ENCODE results near the gene SPZ1.
"Not testable (repeated sequence)": the region's sequence is repeated elsewhere in the genome, so short reads cannot be mapped to it uniquely, and the experiment has no call there.

Gene SPZ1

DNA sequence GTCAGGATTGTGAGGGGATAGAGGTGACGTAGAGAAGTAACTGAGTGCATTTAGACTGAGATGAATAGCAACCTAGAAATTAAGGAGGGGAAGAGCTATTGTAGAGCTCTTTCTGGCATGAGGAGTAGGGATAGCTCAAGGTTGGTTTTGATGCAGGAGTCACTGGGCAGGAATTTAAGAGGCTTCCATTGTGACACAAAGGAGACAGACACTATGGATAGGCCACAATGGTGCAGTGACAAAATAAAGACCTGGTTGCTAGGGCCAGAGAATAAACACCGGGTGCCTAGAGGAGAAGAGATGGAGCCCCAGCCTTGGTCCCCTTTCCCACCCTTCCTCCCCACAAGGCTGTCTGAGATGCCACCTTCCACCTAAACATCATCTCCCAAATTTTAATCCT, at the start of gene SPZ1:
Gene SPZ1, plus strand, starts transcription at position 301 of the 400 bp plus-strand sequence. CDS start 214 bp downstream, outside the sequence.
- DNase-seq: no peak

DNA sequence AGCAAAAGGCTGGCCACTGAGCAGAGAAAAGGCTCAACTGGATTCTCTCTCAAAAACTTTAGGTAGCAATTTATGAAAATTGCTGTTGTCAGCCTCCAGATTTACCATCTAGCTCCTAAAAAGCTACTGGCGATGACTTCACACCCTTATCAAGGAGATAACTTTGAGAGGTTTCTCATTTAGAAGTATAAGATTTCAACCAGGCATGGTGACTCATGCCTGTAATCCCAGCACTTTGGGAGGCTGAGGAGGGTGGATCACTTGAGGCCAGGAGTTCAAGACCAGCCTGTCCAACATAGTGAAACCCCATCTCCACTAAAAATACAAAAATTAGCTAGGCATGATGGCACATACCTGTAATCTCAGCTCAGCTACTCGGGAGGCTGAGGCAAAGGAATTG, 49.3 kb upstream of the SPZ1 start:
- DNase-seq: not testable (repeated sequence)

GRCh38 chr5:80275347-80275746, 44.5 kb upstream of the SPZ1 start:
- no peak for DNase-seq

GRCh38 chr5:80276186-80276585, 43.6 kb upstream of the SPZ1 start:
- DNase-seq: no peak

DNA sequence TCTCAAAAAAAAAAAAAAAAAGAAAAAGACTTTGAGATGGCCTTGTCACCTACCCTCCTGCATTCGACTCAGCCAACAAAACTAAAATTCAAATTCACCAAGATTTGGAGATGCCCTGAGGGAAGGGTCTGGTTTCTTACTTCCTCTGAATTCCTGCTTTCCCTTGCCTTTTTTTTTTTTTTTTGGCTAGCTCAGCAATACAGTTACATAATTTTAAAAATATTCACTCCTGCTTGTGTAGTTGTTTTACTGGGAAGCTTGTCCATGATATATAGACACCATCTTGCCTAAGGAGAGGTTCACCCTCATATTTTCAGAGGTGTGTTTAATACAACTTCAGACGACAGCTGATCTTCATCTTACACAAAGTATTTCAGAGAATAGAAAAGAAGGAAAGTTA, 42.6 kb upstream of the SPZ1 start:
- DNase-seq: no peak

GRCh38 chr5:80282054-80282453, 37.7 kb upstream of the SPZ1 start:
- no peak for DNase-seq

DNA sequence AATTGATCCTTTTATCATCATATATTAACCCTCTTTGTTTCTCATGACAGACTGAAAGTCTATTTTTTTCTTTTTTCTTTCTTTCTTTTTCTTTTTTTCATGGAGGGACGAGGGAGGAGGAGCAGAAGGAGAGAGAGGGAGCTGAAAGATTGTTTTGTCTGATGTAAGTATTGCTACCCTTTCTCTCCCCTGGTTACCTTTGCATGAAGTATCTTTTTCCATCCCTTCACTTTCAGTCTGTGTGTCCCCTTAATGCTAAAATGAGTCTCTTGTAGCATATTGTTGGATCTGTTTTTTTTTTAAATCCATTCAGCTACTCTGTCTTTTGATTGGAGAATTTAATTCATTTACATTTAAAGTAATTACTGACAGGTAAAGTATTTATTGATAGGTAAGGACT, 36.4 kb upstream of the SPZ1 start:
- DNase-seq: no peak

DNA sequence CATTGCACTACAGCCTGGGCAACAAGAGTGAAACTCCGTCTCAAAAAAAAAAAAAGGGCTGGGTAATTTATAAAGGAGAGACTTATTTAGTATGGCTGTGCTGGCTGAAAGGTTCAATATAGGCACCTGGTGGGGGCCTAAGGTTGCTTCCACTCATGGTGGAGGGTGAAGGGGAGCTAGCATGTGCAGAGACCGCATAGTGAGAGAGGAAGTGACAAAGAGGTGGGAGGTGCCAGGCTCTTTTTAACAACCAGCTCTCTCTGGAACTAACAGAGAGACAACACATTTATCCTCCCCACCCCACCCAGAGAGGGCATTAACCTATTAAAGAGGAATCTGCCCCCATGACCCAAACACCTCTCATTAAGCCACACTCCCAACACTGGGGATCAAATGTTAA, 35.1 kb upstream of the SPZ1 start:
- no peak for DNase-seq

DNA sequence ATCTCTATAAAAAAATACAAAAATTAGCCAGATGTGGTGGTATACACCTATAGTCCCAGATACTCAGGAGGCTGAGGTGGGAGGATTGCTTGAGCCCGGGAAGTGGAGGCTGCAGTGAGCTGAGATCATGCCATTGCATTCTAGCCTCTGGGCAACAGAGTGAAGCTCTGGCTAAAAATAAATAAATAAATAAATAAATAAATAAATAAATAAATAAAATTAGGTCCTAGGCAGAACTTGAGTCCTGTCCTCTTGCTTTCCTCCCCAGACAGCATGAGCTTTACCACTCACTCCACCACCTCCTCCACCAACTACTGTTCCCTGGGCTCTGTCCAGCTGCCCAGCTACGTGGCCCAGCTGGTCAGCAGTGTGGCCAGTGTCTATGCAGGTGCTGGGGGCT, 31.6 kb upstream of the SPZ1 start:
- no peak for DNase-seq

DNA sequence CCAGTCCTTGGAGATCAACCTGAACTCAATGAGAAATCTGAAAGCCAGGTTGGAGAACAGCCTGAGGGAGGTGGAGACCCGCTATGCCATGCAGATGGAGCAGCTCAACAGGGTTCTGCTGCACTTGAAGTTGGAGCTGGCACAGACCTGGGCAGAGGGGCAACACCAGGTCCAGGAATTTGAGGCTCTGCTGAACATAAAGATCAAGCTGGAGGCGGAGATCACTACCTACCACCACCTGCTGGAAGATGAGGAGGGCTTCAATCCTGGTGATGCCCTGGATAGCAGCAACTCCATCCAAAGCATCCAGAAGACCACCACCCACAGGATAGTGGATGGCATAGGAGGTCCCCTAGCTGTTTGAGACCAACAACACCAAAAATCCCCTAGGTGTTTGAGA, 30.5 kb upstream of the SPZ1 start:
- DNase-seq: no peak

GRCh38 chr5:80291761-80292160, 28.0 kb upstream of the SPZ1 start:
- DNase-seq: no peak

DNA sequence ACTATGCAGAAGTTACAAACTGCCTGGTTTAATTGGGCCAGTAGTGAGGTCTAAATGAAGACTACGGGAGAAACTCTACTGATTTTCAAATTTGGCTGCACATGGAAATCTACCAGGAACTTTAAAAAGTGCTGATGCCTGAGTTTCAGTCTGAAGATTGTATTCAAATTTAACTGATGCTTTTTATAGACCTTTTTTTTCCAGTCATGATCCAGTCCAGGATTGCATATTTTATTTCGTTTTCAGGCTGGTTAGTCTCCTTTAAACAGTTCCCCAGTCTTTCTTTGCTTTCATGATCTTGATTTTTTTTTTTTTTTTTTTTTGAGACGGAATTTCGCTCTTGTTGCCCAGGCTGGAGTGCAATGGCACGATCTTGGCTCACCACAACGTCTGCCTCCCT, 23.7 kb upstream of the SPZ1 start:
- DNase-seq: no peak

DNA sequence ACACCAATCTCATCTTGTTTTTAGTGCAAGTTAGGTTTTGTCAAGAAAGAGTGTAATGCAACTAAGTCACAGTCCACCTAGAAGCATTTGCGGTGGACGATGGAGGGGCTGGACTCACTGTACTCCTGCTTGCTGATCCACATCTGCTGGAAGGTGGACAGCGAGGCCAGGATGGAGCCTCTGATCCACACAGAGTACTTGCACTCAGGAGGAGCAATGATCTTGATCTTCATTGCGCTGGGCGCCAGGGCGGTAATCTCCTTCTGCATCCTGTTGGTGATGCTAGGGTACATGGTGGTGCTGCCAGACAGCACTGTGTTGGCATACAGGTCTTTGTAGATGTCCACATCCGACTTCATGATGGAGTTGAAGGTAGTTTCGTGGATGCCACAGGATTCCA, 20.2 kb upstream of the SPZ1 start:
- DNase-seq: no peak

DNA sequence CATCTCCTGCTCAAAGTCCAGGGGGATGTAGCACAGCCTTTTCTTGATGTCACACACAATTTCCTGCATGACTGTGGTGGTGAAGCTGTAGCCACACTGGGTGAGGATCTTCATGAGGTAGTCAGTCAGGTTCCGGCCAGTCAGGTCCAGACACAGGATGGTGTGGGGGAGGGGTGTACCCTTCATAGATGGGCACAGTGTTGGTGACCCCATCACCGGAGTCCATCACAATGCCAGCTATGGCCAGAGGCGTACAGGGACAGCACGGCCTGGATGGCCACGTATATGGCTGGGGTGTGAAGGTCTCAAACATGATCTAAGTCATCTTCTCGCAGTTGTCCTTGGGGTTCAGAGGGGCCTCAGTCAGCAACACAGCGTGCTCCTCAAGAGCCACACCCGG, 19.7 kb upstream of the SPZ1 start:
- DNase-seq: no peak

- DNase-seq: not testable (repeated sequence)
Observed at GRCh38 chr5:80300796-80301195, 19.0 kb upstream of the SPZ1 start.

DNA sequence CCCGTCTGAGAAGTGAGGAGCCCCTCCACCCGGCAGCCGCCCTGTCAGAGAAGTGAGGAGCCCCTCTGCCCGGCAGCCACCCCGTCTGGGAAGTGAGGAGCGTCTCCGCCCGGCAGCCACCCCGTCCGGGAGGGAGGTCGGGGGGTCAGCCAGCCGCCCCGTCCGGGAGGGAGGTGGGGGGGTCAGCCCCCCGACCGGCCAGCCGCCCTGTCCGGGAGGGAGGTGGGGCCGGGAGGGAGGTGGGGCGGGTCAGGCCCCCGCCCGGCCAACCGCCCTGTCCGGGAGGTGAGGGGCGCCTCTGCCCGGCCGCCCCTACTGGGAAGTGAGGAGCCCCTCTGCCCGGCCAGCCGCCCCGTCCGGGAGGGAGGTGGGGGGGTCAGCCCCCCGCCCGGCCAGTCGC, 18.5 kb upstream of the SPZ1 start:
- not testable (repeated sequence) for DNase-seq

DNA sequence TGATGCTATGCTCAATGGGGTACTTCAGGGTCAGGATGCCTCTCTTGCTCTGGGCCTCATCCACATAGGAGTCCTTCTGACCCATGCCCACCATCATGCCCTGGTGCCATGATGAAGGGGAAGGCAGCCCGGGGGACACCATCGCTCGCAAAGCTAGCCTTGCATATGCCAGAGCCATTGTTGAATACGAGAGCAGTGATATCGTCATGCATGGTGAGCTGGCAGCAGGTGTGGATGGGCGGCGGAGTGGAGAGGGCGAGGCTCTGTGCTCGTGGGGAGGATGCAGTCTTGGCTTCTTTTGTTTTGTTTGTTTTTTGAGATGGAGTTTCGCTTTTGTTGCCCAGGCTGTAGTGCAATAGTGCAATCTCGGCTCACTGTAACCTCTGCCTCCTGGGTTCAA, 17.2 kb upstream of the SPZ1 start:
- no peak for DNase-seq

DNA sequence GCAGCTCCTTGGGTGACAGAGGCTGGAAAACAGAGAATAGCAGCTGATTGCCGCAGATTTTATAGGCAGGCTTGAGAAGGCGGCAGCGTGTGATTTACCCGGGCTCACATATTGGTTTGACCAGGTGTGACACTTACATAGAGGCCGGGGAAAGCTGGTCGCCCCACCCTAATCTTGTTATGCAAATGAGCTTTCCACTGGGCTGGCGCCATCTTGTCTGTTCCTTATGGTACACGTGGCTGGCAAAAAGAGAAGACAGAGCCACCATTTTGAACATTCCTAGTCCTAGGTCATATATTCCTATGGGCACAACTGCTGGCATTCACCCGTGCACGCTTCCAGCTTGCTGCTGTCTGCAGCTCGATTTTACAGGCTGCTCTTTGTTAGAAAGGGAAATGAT, 11.3 kb upstream of the SPZ1 start:
- DNase-seq: no peak

- DNase-seq: no peak
Observed at GRCh38 chr5:80309871-80310665, 9.7 kb upstream of the SPZ1 start.

DNA sequence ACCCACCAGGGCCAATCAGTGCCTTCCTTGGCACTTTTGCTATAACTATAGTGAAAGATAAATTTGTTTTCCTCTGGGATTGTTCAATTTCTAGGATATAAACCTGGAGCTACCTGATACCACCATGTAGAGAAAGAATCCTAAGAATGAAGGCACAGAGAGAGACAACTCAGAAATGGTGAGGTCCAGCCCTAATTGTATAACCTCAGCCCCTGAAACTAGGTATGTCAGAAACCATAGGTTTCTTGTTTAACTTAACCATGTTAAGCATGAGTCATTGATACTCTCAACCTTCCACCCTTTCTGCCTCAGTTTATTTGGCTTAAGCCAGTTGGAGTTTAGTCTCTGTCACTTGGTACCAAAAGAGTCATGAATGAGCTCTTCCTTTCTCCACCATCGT, 4.6 kb upstream of the SPZ1 start:
- DNase-seq: no peak

GRCh38 chr5:80318212-80318611, 1.6 kb upstream of the SPZ1 start:
- peak; percentile 7 for DNase-seq

GRCh38 chr5:80324912-80325311, 5.1 kb downstream of the SPZ1 start:
- DNase-seq: no peak

- no peak for DNase-seq
Observed at GRCh38 chr5:80326468-80326867, 6.7 kb downstream of the SPZ1 start.

- no peak for DNase-seq
Observed at GRCh38 chr5:80337379-80337778, 17.6 kb downstream of the SPZ1 start.

DNA sequence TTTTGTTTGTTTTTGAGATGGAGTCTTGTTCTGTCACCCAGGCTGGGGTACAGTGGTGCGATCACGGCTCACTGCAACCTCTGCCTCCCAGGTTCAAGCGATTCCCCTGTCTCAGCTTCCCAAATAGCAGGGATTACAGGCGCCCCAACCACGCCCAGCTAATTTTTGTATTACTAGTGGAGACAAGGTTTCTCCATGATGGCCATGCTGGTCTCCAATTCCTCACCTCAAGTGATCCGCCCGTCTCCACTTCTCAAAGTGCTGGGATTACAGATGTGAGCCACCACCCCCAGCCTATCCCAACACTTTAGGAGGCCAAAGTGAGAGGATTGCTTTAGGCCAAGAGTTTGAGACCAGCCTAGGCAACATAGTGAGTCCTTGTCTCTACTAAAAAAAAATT, 19.3 kb downstream of the SPZ1 start:
- DNase-seq: no peak
